ENCODE results near the gene NAGPA. TPM values are rescaled to one million over a fixed set of nuclear protein-coding genes. Genes with fewer than 3 reads are reported as not detected.

The NAGPA gene
- total RNA-seq, 3 donors from 2014 or later: 21.5 to 34.7 (median 24.9) TPM

DNA sequence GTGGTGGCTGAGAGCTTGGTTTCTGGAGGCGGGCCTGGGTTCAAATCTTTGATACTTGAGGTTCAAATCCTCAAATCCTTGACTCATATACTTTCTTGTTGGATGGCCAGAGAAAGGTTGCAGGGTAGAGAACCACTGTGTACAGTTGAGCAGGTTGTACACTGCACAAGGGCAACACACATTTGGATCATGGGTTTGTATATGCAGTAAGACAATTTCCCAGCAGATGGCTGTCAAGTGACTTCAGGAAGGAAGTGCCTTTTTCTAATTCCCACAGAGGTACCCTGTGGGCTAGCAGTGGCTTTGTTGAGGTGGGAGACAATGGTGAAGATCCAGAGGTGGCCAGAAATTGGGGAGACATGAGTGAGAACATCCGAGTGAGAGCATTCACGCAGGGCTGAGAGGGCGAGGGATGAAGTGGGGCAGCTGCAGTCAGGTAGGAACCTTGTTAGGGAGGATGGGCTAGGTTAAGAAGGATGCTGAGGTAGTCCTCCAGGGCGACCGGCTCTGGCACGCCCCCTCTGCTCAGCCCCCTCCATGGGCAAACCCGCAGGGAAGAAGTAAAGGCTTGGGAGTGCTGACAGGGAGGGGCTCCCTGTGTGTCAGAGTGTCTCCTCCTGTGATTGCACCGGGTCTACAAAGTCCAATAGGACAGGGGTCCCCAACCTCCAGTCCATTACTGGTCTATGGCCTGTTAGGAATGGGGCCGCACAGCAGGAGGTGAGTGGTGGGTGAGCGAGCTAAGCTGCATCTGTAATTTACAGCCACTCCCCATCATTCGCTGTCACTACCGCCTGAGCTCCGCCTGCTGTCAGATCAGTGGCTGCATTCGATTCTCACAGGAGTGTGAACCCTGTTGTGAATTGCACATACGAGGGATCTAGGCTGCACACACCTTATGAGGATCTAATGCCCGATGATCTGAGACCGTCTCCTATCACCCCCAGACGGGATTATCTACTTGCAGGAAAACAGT lies 29.3 kb upstream of the NAGPA start:
- intact Hi-C loops (cut with DNase I, micrococcal nuclease): no loop called here
- ATAC-seq (peak; percentile 55), DNase-seq (peak in 1 of 3 donors; percentile 25)
- no peaks in the 10 kb centered on the region for H3K9me3 ChIP-seq
- peaks cover 14% of the 10 kb centered on the region for H3K4me1 ChIP-seq (ENCODE audit: low read depth)
- no peaks in the 10 kb centered on the region for H3K36me3 ChIP-seq (ENCODE audit: low read depth)
- TF ChIP-seq, protein P1, sequence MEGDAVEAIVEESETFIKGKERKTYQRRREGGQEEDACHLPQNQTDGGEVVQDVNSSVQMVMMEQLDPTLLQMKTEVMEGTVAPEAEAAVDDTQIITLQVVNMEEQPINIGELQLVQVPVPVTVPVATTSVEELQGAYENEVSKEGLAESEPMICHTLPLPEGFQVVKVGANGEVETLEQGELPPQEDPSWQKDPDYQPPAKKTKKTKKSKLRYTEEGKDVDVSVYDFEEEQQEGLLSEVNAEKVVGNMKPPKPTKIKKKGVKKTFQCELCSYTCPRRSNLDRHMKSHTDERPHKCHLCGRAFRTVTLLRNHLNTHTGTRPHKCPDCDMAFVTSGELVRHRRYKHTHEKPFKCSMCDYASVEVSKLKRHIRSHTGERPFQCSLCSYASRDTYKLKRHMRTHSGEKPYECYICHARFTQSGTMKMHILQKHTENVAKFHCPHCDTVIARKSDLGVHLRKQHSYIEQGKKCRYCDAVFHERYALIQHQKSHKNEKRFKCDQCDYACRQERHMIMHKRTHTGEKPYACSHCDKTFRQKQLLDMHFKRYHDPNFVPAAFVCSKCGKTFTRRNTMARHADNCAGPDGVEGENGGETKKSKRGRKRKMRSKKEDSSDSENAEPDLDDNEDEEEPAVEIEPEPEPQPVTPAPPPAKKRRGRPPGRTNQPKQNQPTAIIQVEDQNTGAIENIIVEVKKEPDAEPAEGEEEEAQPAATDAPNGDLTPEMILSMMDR (IDR thresholded peaks at IDR 0.05): no peak
- no peak overlapping the region for H3K4me3 ChIP-seq

DNA sequence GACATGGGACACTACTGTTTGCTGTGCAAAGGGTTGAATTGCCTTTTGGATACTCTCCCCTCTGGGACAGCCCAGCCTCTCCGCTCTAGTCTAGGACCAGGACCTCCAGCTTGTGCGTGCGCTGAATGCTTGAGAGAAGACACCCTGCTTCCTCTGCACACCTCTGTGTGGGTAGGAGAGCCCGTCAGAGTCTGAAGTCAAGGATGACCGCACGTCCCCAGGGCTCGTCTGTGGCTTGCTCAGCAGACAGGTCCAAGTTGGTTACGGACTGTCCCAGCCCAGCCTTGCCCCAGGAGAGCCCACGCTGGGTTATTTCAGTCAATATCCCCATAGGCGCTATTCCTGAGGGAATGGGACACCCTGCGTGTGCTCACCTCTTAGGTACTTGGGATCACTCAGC lies 28.3 kb upstream of the NAGPA start:
- intact Hi-C loops (cut with DNase I, micrococcal nuclease): no loop called here
- DNase-seq: no peak
- TF ChIP-seq, protein P1 (IDR thresholded peaks at IDR 0.05): no peak
- peaks cover 14% of the 10 kb centered on the region for H3K4me1 ChIP-seq (ENCODE audit: low read depth)
- no peak overlapping the region for H3K4me3 ChIP-seq
- ATAC-seq: no peak
- no peaks in the 10 kb centered on the region for H3K36me3 ChIP-seq (ENCODE audit: low read depth)
- no peaks in the 10 kb centered on the region for H3K9me3 ChIP-seq

DNA sequence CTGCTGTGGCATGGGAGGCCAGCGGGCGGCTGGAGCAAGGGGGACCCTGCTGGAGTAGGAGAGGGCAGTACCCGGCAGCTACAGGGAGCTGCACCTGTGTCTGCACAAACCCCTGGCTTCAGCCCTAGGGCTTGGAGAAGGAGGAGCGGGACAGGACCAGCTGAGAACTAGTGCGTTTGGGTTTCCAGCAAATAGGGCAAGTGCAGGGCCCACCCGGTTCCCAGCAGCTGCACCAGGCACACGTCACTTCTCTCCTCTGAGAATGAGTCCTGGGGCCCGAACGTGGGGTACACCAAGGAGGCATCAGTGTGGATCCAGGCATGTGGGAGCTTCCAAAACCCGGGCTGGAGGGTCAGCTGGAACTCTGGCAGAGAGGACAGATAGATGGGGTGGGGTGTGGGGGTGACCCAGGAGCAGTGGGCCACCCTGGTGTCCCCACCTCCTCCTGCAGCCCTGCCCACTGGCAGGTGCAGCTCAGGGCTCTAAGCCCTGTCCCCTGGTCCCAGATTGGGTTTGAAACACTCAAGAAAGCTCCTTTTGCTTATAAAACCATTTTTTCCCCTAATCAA lies 26.4 kb upstream of the NAGPA start:
- ATAC-seq (no peak), DNase-seq (no peak)
- intact Hi-C loops (cut with DNase I, micrococcal nuclease): no loop called here
- TF ChIP-seq, protein P1 (IDR thresholded peaks at IDR 0.05): no peak
- no peaks in the 10 kb centered on the region for H3K36me3 ChIP-seq (ENCODE audit: low read depth)
- no peaks in the 10 kb centered on the region for H3K9me3 ChIP-seq
- H3K4me1 ChIP-seq (ENCODE audit: low read depth): peaks cover 6% of the 10 kb centered on the region
- H3K4me3 ChIP-seq: no peak overlapping the region

DNA sequence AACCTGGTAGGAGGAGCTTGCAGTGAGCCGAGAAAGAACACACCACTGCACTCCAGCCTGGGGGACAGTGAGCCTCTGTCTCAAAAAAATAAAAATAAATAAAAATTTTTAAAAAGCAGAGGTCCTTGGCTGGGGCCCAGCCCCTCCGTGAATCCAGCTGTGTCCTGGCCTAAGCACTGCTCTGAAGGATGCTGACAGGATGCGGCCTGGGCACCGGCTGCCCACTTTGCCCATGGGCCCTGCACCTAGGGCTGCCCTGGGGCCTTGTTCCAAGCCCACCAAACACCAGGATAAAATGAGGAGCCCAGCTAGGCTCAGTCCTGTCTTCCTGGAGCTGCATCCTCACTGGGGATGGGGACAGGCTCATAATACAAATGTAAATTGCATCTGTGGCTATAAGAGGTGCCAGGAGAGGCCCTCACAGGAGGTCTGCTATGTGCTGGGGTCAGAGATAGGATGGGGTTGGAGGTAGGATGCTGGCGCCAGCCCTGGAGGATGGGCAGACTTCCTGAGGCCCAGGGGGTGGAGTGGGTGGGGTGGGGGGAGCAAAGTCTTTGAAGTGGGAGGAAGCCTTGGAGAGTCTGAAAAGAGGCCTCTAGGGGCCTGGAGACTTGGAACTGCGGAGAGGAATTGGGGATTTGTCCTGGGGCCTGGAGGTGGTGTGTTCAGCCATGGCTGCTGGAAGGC lies 25.8 kb upstream of the NAGPA start:
- H3K9me3 ChIP-seq: no peaks in the 10 kb centered on the region
- intact Hi-C loops (cut with DNase I, micrococcal nuclease): no loop called here
- TF ChIP-seq, protein P1 (IDR thresholded peaks at IDR 0.05): no peak

DNA sequence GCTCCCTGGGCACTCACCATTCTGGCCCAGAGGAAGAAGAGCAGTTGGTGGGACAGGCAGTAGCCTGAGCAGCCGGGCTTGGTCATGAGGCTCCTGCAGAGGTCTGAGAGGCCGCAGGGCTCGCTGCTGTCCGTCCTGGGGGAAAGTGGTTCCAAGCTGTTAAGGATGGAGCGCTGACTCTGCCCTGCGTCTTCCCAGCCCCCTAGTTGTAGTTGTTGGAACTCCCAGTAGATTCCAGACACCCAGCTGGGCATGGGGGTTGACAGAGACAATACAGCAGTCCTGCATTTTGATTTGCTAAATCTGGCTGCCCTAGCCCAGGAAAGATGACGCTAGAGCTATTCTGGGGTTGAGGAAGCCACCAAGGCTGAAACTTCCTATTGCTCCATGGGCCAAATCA lies 24.7 kb upstream of the NAGPA start:
- H3K4me3 ChIP-seq: no peak overlapping the region
- no peaks in the 10 kb centered on the region for H3K9me3 ChIP-seq
- TF ChIP-seq, protein P1 (IDR thresholded peaks at IDR 0.05): no peak
- DNase-seq (no peak), ATAC-seq (no peak)
- intact Hi-C loops (cut with DNase I, micrococcal nuclease): no loop called here
- H3K36me3 ChIP-seq (ENCODE audit: low read depth): no peaks in the 10 kb centered on the region
- no peaks in the 10 kb centered on the region for H3K4me1 ChIP-seq (ENCODE audit: low read depth)

More for the DNA sequence above, 25.8 kb upstream of the NAGPA start:
- Histone ChIP-seq H3K4me3 (no peak overlapping the region), H3K36me3 (ENCODE audit: low read depth) (no peaks in the 10 kb centered on the region), H3K4me1 (ENCODE audit: low read depth) (no peaks in the 10 kb centered on the region)
- ATAC-seq (no peak), DNase-seq (no peak)
